GM19239 (cell line): ENCODE results near the gene KHK.

Experiments
- DNase-seq: peaks from one replicate; pipeline ENCODE4 v3.0.0; 2011; ENCODE audit warnings: low spot score; ENCODE audit not compliant: insufficient read length
- FAIRE-seq: peaks from 2 replicates; lab custom pipeline; 2011; peaks lifted over from hg19 to GRCh38; lab: Jason Lieb, UNC

KHK gene

DNA sequence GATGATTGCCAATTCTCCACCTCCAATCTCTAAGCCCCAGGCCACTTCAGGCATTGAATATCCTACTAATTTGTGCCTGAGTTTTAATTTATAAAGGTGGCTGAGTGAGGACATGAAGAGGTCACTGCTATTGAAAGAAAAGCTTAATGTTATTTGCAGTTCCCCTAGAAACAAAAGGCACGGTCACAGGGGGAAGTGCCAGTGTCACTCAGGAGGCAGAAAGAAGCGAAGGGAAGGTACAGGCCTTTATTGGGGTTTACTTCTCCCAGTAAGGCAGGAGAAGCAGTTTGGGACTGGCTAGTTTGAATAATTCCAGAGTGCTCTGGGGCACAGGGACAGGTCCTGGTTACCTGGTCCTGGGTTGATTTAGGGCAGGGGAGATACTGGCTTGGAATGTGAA lies 35.3 kb downstream of the KHK start:
- no peak for DNase-seq
- FAIRE-seq, result no peak

GRCh38 chr2:27122791-27123190 lies 36.2 kb downstream of the KHK start:
- DNase-seq, result no peak
- no peak for FAIRE-seq

DNA sequence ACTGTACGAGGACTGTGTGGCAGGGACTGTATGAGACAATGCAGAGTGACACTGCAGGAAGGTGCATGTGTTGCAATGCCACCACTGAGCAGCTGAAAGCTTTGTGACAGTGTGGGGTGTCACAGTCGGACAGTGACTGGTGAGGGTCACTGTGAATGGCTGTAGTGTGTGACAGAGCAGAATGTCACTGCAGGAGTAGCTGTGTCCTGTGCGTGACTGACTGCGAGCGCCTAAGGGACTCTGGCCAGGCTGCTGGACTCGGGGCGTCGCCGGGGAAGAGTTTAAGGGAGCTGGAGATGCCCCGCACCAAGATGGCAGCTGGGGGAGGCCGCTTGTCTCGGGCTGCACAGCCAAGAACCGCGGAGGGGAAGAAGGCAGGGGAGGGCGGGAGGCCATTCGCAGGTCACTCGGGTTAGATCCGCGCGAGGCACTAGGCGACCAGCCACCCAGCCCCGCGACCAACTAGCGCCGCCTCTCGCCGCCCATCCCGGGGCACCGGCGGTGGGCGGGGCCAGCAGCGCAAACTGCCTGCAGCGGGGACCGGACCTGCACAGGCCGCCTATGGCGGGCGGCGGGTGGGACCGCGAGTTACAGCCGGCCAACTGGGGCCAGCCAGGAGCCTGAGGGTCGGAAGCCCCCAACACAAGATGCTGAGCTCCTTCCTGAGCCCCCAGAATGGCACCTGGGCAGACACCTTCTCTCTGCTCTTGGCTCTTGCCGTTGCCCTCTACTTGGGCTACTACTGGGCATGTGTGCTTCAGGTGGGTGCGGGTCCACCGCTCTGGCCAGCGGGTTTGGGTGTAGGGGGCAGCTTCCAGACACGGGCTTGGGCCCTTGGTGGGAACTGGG lies 37.0 kb downstream of the KHK start, which contains the start of gene ABHD1:
ABHD1 (plus strand) TSS at position 514 of the 849 bp plus-strand sequence; CDS start at position 648, 134 bp downstream.
- no peak for DNase-seq

GRCh38 chr2:27125104-27125503 lies 38.5 kb downstream of the KHK start:
- no peak for DNase-seq
- no peak for FAIRE-seq

More for the DNA sequence above, 37.0 kb downstream of the KHK start, which contains the start of gene ABHD1:
- no peak for FAIRE-seq

DNA sequence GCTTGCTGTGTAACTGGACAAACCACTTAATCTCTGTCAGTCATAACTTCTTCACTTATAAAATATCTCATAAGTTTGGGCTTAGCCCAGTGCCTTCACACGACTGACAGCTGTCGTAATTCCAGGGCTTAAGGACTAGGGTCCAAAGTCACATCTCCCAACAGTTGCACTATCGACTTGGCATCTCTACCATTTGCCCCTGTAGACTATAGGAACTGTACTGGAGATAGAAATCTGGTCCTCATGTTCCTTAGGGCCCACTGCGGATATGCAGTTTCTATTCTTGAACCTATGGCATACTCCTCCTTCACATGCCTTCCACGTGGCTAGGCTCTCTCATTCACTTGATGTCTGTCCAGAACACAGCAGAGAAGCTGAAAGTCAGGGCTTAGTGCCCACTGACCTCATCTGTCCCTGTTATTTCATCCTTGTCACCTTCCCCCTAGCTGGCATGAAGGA lies 39.7 kb downstream of the KHK start:
- DNase-seq, result no peak
- no peak for FAIRE-seq

- no peak for FAIRE-seq
- no peak for DNase-seq
Measured at GRCh38 chr2:27127883-27128667, 41.5 kb downstream of the KHK start.

DNA sequence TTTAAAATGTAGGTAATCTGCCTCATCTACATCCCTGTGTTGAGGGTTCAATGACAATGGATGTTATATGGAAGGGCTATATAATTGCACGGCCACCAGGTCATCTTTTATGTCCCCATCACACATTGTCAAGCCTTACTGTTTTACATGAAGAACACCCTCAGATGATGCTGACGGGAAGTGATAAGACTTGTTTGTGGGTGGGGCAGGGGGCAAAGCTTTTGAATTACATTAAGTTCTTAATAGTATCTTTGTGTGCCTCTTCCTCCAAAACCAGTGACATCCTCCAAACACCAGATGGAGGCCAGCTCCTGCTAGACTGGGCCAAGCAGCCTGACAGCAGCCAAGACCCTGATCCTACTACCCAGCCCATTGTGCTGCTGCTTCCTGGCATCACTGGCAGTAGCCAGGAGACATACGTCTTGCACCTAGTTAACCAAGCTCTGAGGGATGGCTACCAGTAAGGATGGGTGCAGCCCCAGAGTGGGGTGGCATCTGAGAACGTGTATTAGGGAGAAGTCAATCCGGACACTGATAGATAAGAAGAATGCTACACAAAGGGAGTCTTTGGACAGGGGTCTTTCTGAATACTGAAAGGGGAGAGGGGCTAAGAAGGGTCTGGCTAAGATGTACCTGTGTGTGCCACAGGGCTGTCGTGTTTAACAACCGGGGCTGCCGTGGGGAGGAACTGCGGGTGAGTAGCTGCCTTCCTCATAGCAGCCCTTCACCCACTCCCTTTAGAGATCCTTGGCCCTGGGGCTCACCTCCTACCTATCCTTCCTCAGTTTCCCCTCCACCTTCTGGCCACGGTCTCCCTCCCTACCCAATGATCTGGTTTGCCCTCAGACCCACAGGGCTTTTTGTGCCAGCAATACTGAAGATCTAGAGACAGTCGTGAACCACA lies 42.3 kb downstream of the KHK start:
- FAIRE-seq (no peak), DNase-seq (no peak)

DNA sequence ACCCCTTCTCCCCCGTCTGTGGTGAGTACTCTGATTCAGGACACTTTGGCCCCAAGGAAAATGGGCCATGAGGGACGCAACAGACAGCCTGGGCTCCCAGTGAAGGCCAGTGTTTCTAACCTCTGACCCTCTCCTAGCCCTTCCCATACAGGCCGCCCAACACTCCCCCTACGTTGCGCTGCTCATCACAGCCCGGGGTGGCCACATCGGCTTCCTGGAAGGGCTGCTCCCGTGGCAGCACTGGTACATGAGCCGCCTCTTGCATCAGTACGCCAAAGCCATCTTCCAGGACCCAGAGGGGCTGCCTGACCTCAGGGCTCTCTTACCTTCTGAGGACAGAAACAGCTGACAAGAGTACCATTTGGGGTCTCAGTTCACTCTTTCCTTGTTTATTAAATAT lies 43.8 kb downstream of the KHK start:
- DNase-seq, result no peak
- FAIRE-seq, result no peak

DNA sequence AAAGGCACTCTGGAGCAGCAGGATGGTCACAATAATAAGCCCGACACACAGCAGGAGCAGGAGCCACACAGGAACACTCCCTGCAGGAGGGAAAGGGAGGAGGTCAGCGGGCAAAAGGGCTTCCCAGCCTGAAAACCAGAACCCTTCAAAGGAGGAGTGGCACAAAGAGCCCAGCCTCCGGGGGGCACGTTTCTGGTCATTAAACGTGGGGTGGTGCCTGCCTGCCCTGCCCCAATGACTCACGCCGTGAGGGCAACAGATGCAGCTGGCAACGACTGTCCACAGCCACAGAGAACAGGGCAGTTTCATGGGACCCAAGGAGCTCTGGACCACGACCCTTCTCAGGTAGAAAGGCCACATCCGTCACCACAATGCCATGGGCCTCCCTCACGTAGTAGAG lies 44.9 kb downstream of the KHK start:
- FAIRE-seq, result no peak
- DNase-seq, result no peak

GRCh38 chr2:27133195-27133875 lies 46.8 kb downstream of the KHK start:
- FAIRE-seq (no peak), DNase-seq (no peak)

DNA sequence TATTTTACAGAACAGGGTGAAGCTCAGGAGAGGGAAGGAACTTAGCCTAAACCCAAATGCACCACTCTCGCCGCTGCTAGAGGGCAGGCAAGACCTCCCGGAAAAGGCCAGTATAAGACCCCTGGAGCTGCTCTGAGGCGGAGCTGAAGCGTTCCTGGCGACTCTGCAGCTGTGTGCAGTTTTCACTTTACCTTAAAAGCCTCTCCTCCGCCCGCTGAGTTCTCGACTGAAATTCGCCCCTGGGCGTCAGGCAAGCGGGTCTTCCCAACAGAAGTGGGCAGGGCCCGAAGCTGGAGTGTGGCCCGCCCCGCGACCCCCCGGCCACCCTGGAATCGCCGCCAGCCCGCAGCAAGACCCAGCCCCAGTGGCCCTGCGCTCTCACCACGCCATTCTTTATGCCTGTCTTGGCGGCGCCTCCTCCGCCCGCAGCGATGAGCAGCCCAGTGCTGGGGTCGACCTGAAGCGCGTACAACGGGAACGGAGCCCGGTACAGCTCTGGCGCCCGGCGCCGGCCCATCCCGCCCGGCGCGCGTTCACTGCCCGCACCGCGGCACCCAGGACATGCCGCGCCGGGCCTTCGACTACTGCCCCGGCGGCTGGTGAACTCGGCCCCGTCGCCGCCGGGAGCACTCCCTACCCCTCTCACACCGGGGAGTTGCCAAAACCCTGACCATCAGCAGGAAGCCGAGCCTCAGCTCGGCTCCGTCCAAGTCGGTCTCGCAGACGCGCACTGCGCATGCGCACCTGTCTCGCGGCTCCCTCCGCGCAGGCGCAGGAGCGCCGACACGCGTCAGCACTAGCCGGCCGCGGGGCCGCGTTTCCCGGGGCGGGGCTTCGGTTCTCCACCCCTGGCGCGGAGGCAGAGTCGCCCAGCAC lies 47.6 kb downstream of the KHK start, which contains the start of gene PREB:
PREB (minus strand) TSS at position 732 of the 876 bp plus-strand sequence; CDS start at position 517, 215 bp downstream.
- FAIRE-seq, result peak; percentile 78

GRCh38 chr2:27134781-27135477 lies 48.4 kb downstream of the KHK start:
- DNase-seq (no peak), FAIRE-seq (peak; percentile 95)

More for the DNA sequence above, 47.6 kb downstream of the KHK start, which contains the start of gene PREB:
- peak; percentile 98 for DNase-seq

DNA sequence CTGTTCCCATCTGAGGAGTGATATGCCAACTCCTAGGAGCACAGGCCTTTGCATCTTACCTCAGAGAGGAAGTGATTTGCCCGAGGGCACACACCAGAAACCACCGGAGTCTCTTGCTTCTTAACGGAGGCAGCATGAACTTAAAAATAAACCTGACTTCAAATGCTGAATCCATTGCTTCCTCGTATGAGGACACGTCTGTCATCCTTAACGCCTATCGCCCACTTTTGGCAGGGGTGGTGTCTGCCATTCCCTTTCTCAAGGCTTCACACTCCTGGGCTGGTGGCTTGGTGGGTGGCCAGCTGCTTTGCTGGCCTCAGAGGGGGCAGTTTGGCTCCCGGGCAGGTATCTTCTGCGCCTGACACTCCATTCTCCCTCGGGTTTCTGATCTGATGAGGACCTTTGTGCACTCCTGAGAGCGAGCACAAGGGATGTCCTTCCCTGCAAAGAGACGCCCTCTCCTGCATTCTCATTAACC lies 48.9 kb downstream of the KHK start:
- FAIRE-seq, result no peak
- DNase-seq, result no peak

- DNase-seq, result no peak
- FAIRE-seq, result no peak
Measured at GRCh38 chr2:27136751-27137150, 50.2 kb downstream of the KHK start.

GRCh38 chr2:27137322-27137935 lies 50.9 kb downstream of the KHK start:
- FAIRE-seq (no peak), DNase-seq (no peak)

DNA sequence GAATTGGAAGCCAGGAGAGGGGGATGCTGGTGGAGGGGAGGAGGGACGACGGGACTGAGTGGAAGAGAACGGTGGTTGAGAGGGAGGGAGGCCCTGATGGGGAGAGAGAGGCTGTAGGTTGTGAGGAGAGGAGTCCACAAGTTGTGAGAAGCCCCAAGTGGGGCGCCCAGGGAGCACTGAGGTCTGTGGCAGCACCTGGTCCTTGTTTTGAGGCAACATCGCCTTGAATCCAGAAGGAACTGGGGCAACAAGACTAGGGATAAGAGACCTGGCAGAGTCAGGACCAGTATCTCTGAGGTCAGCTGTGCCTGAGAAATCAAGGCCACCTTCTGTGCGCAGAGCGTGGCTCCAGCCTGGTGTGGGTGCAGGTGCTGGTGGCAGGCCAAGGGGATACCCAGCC lies 51.5 kb downstream of the KHK start:
- FAIRE-seq (no peak), DNase-seq (no peak)

DNA sequence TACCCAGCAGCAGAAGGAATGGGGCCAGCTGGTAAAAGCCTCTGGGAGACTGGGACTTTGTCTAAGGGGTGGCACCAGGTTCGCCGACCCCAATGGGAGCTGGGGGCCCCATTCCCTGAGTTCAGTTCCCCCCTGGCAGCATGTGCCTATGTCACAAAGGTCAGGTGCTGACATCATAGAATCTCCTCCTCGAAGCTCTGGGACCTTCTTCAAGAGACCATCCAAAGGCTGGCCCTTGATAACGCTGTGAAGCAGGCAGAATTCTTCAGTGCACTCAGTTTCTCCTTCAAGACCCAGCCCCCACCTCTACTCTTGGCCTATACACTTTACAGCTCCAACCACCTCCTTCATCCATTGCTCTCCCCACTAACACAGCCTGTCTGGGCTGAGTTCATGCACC lies 52.7 kb downstream of the KHK start, which contains the start of gene PRR30:
PRR30 (minus strand) TSS at position 101 of the 400 bp plus-strand sequence. CDS start 1,081 bp downstream, outside the sequence.
- no peak for DNase-seq
- FAIRE-seq, result no peak
